Progenitor cell of endocrine pancreas (in vitro differentiated cells): ENCODE data around the gene PAPPA. TPM values are rescaled to one million over a fixed set of nuclear protein-coding genes. Genes with fewer than 3 reads are reported as not detected.

Source experiments
- DNase-seq: peaks from one replicate; pipeline ENCODE4 v3.0.0; 2021; ENCODE audit warnings: low spot score; ENCODE audit not compliant: unreplicated experiment
- H3K27ac Mint-ChIP-seq: 2 replicates; pipeline ENCODE4 v1.8.0; 2021; ENCODE audit warnings: mild to moderate bottlenecking, moderate library complexity, mixed read lengths
- H3K27me3 Mint-ChIP-seq: 2 replicates; pipeline ENCODE4 v1.8.0; 2021; ENCODE audit warnings: mixed read lengths
- H3K36me3 Mint-ChIP-seq: 2 replicates; pipeline ENCODE4 v1.8.0; 2022; ENCODE audit warnings: mixed read lengths; ENCODE audit not compliant: insufficient read depth
- H3K4me1 Mint-ChIP-seq: 2 replicates; pipeline ENCODE4 v1.8.0; 2021; ENCODE audit warnings: low read depth, mixed read lengths
- H3K4me3 Mint-ChIP-seq: 2 replicates; pipeline ENCODE4 v1.8.0; 2021; ENCODE audit warnings: low read depth, mild to moderate bottlenecking, moderate library complexity, mixed read lengths
- H3K9me3 Mint-ChIP-seq: 2 replicates; pipeline ENCODE4 v1.8.0; 2021; ENCODE audit warnings: low read depth, mixed read lengths
- CTCF ChIP-seq: fragments of 200-600 bp; sonication (generic); IDR thresholded peaks from one replicate; pipeline ENCODE4 v1.5.0; 2021; ENCODE audit warnings: antibody characterized with exemption, mild to moderate bottlenecking; ENCODE audit not compliant: unreplicated experiment
- total RNA-seq: library from RNA; stranded (reverse); gene quantifications from 2 replicates; pipeline ENCODE4 v1.2.1, GENCODE V29; 2021

The PAPPA gene
- total RNA-seq, 1 donor from 2014 or later, result 0.36 TPM

GRCh38 chr9:116345817-116346216 lies 192.2 kb downstream of the PAPPA start:
- no peak for DNase-seq
- Mint-ChIP-seq H3K36me3 (no peaks in the 10 kb centered on the region), H3K4me1 (peaks cover 8% of the 10 kb centered on the region), H3K27me3 (no peaks in the 10 kb centered on the region), H3K27ac (no peak overlapping the region), H3K9me3 (no peaks in the 10 kb centered on the region), H3K4me3 (no peak overlapping the region)
- TF ChIP-seq CTCF, result no peak

- Mint-ChIP-seq H3K4me1 (no peaks in the 10 kb centered on the region), H3K27me3 (no peaks in the 10 kb centered on the region), H3K36me3 (no peaks in the 10 kb centered on the region)
Measured at GRCh38 chr9:116349684-116350083, 196.1 kb downstream of the PAPPA start.

GRCh38 chr9:116350213-116350612 lies 196.6 kb downstream of the PAPPA start:
- Mint-ChIP-seq H3K4me3 (no peak overlapping the region), H3K9me3 (no peaks in the 10 kb centered on the region), H3K27ac (no peak overlapping the region), H3K36me3 (no peaks in the 10 kb centered on the region), H3K27me3 (no peaks in the 10 kb centered on the region), H3K4me1 (no peaks in the 10 kb centered on the region)
- TF ChIP-seq CTCF, result no peak
- DNase-seq, result no peak

More at GRCh38 chr9:116349684-116350083, 196.1 kb downstream of the PAPPA start:
- no peak for TF ChIP-seq CTCF
- Mint-ChIP-seq H3K9me3 (no peaks in the 10 kb centered on the region), H3K27ac (no peak overlapping the region), H3K4me3 (no peak overlapping the region)
- DNase-seq, result no peak

GRCh38 chr9:116352958-116353357 lies 199.4 kb downstream of the PAPPA start:
- Mint-ChIP-seq H3K9me3 (no peaks in the 10 kb centered on the region), H3K4me3 (no peak overlapping the region), H3K36me3 (no peaks in the 10 kb centered on the region), H3K4me1 (peaks cover 4% of the 10 kb centered on the region), H3K27me3 (no peaks in the 10 kb centered on the region), H3K27ac (no peak overlapping the region)
- no peak for TF ChIP-seq CTCF
- DNase-seq, result no peak

- Mint-ChIP-seq H3K4me3 (no peak overlapping the region), H3K36me3 (no peaks in the 10 kb centered on the region), H3K27me3 (no peaks in the 10 kb centered on the region), H3K27ac (peak overlapping the region; percentile 18), H3K4me1 (peaks cover 4% of the 10 kb centered on the region), H3K9me3 (no peaks in the 10 kb centered on the region)
- DNase-seq, result no peak
- no peak for TF ChIP-seq CTCF
Measured at GRCh38 chr9:116355153-116355921, 201.7 kb downstream of the PAPPA start.
